CD14-positive monocyte (primary cell): ENCODE results near the gene ADAMTS17. TPM values are rescaled to one million over a fixed set of nuclear protein-coding genes. Genes with fewer than 3 reads are reported as not detected.

Experiments used
- DNase-seq, 3 donors: peaks; one replicate each; pipeline ENCODE4 v3.0.0-alpha.2; 2011 to 2022
- H2AFZ ChIP-seq: 2 replicates; pipeline ENCODE4 v1.6.0; 2012; ENCODE audit warnings: mild to moderate bottlenecking, low read depth, low read length, inconsistent platforms; ENCODE audit not compliant: insufficient read depth, poor library complexity, severe bottlenecking
- H3K27ac ChIP-seq, 2 donors: 1 replicate in 1 of 2; 2 replicates in 1 of 2; pipeline ENCODE4 v1.5.1; 2012 to 2013; ENCODE audit warnings: low read length in 2 of 2, control low read depth in 1 of 2, inconsistent platforms in 1 of 2, low read depth in 1 of 2, mild to moderate bottlenecking in 1 of 2
- H3K27me3 ChIP-seq, 2 donors: one replicate each; pipeline versions ENCODE4 v1.6.0 to v1.6.1; 2011 to 2013; ENCODE audit warnings: low read length in 2 of 2; ENCODE audit not compliant: control insufficient read depth in 2 of 2, insufficient read depth in 2 of 2
- H3K36me3 ChIP-seq, 2 donors: replicated peaks in 1 of 2; 1 replicate in 1 of 2; 2 replicates in 1 of 2; pipeline versions ENCODE4 v1.5.1 to v1.6.1; 2012 to 2013; ENCODE audit warnings: low read length in 2 of 2, control low read depth in 1 of 2, inconsistent platforms in 1 of 2, mild to moderate bottlenecking in 1 of 2; ENCODE audit not compliant: insufficient read depth in 2 of 2, control insufficient read depth in 1 of 2
- H3K4me1 ChIP-seq, 2 donors: 1 replicate in 1 of 2; 2 replicates in 1 of 2; pipeline versions ENCODE4 v1.5.1 to v1.6.1; 2012 to 2013; ENCODE audit warnings: low read length in 2 of 2, control low read depth in 1 of 2, inconsistent platforms in 1 of 2, mild to moderate bottlenecking in 1 of 2, moderate library complexity in 1 of 2; ENCODE audit not compliant: insufficient read depth in 2 of 2, control insufficient read depth in 1 of 2
- H3K4me2 ChIP-seq: replicated peaks from 2 replicates; pipeline ENCODE3; 2012; ENCODE audit warnings: low read length, moderate library complexity, mild to moderate bottlenecking; ENCODE audit not compliant: poor library complexity, severe bottlenecking; ENCODE audit errors: extremely low read depth
- H3K4me3 ChIP-seq, 3 experiments: fragments of 200-600 bp in 1 of 3; sonication (generic) in 1 of 3; replicated peaks in 1 of 3; 1 replicate in 2 of 3; 2 replicates in 1 of 3; pipeline ENCODE4 v1.5.1; 2011 to 2013; ENCODE audit warnings: low read length in 3 of 3, mild to moderate bottlenecking in 3 of 3, control low read depth in 2 of 3, low read depth in 2 of 3, inconsistent platforms in 1 of 3, moderate library complexity in 1 of 3
- H3K79me2 ChIP-seq: 2 replicates; pipeline ENCODE4 v1.6.0; 2012; ENCODE audit warnings: mild to moderate bottlenecking, control low read depth, inconsistent platforms, low read length, moderate library complexity; ENCODE audit not compliant: insufficient read depth
- H3K9ac ChIP-seq: 2 replicates; pipeline ENCODE4 v1.6.0; 2017; ENCODE audit warnings: low read length, mild to moderate bottlenecking; ENCODE audit not compliant: insufficient read depth, poor library complexity, severe bottlenecking
- H3K9me3 ChIP-seq, 2 donors: replicated peaks in 1 of 2; 1 replicate in 1 of 2; 2 replicates in 1 of 2; pipeline versions ENCODE4 v1.5.1 to v1.6.1; 2012 to 2013; ENCODE audit warnings: low read length in 2 of 2, control low read depth in 1 of 2; ENCODE audit not compliant: control insufficient read depth in 1 of 2, insufficient read depth in 1 of 2
- H4K20me1 ChIP-seq: 2 replicates; pipeline ENCODE4 v1.6.0; 2012; ENCODE audit warnings: mild to moderate bottlenecking, low read length, control low read depth, moderate library complexity; ENCODE audit not compliant: insufficient read depth
- H3K27ac Mint-ChIP-seq, 7 donors: one replicate each; pipeline ENCODE4 v1.8.0; 2020; ENCODE audit warnings: mild to moderate bottlenecking in 7 of 7, mixed read lengths in 7 of 7, moderate library complexity in 6 of 7, inconsistent platforms in 2 of 7
- H3K27me3 Mint-ChIP-seq, 3 donors: one replicate each; pipeline ENCODE4 v1.8.0; 2021 to 2022; ENCODE audit warnings: low read depth in 3 of 3, mild to moderate bottlenecking in 3 of 3, mixed read lengths in 3 of 3, moderate library complexity in 3 of 3, inconsistent platforms in 1 of 3
- H3K36me3 Mint-ChIP-seq, 2 donors: one replicate each; pipeline ENCODE4 v1.8.0; 2020; ENCODE audit warnings: mixed read lengths in 2 of 2, inconsistent platforms in 1 of 2, mild to moderate bottlenecking in 1 of 2
- H3K4me1 Mint-ChIP-seq: one replicate; pipeline ENCODE4 v1.8.0; 2020; ENCODE audit warnings: mild to moderate bottlenecking, mixed read lengths
- H3K4me3 Mint-ChIP-seq, 2 donors: one replicate each; pipeline ENCODE4 v1.8.0; 2020; ENCODE audit warnings: mild to moderate bottlenecking in 2 of 2, mixed read lengths in 2 of 2, moderate library complexity in 1 of 2
- H3K9me3 Mint-ChIP-seq, 7 donors: one replicate each; pipeline ENCODE4 v1.8.0; 2020 to 2022; ENCODE audit warnings: mixed read lengths in 7 of 7, mild to moderate bottlenecking in 6 of 7, moderate library complexity in 6 of 7, inconsistent platforms in 2 of 7
- CTCF ChIP-seq: fragments of 200-600 bp; IDR thresholded peaks from one replicate; pipeline ENCODE4 v1.8.0; 2022; ENCODE audit warnings: antibody characterized with exemption, mild to moderate bottlenecking
- WGBS: methylation state at CpG from one replicate; pipeline ENCODE4 v1.1.5; 2013; ENCODE audit warnings: missing lambda C conversion rate; ENCODE audit not compliant: insufficient coverage; 5-methylcytosine and 5-hydroxymethylcytosine counted together
- intact Hi-C, 2 donors: fragments of 100-400 bp; cut with micrococcal nuclease; formaldehyde crosslinking; loops; one replicate each; pipeline versions ENCODE4 v1.15.0 to v1.15.1; 2023
- polyA plus RNA-seq, 3 donors: library from polyadenylated mRNA; depleted of rRNA in 1 of 3; unstranded in 2 of 3; stranded (reverse) in 1 of 3; fragments of 300-500 nt in 2 of 3; fragments of >200 nt in 1 of 3; fragmentation: Illumina TruSeq in 2 of 3; gene quantifications; 1 replicate in 2 of 3; 2 replicates in 1 of 3; pipeline ENCODE4 v1.2.3, GENCODE V29; 2012 to 2021

The ADAMTS17 gene
- polyA plus RNA-seq, 3 donors, result 0.03 to 0.25 TPM; not detected in 1

GRCh38 chr15:100114100-100114499 is 227.7 kb downstream of the ADAMTS17 start:
- no peak overlapping the region for H2AFZ ChIP-seq
- H3K27ac ChIP-seq, result no peak overlapping the region
- H3K36me3 Mint-ChIP-seq, result no peaks in the 10 kb centered on the region
- no peaks in the 10 kb centered on the region for H3K79me2 ChIP-seq
- H3K9me3 Mint-ChIP-seq, result peaks cover 2 to 10% (median 7%) of the 10 kb centered on the region in 7 donors
- H3K4me1 ChIP-seq, result no peaks in the 10 kb centered on the region
- H3K36me3 ChIP-seq, result no peaks in the 10 kb centered on the region
- no peak overlapping the region for H3K9ac ChIP-seq
- no peak overlapping the region for H3K27ac Mint-ChIP-seq
- no peak overlapping the region for H3K4me3 ChIP-seq
- DNase-seq, result no peak
- no CpG with 5 or more reads among the region's 8 CpGs for WGBS
- intact Hi-C loops, result no loop called here
- H3K27me3 Mint-ChIP-seq, result peaks cover 0 to 13% (median 7%) of the 10 kb centered on the region in 3 donors
- no peaks in the 10 kb centered on the region for H4K20me1 ChIP-seq
- H3K9me3 ChIP-seq, result peaks cover 8 to 13% of the 10 kb centered on the region in 2 donors
- no peak overlapping the region for H3K4me2 ChIP-seq
- TF ChIP-seq CTCF, result no peak
- no peak overlapping the region for H3K4me3 Mint-ChIP-seq
- H3K27me3 ChIP-seq, result no peaks in the 10 kb centered on the region
- peaks cover 10% of the 10 kb centered on the region for H3K4me1 Mint-ChIP-seq

GRCh38 chr15:100113351-100114080 is 228.3 kb downstream of the ADAMTS17 start:
- no peak overlapping the region for H3K27ac Mint-ChIP-seq
- Histone ChIP-seq H3K4me1 (no peaks in the 10 kb centered on the region), H3K9me3 (peaks cover 6 to 13% of the 10 kb centered on the region in 2 donors), H4K20me1 (no peaks in the 10 kb centered on the region), H2AFZ (no peak overlapping the region), H3K36me3 (no peaks in the 10 kb centered on the region), H3K9ac (no peak overlapping the region), H3K27me3 (no peaks in the 10 kb centered on the region), H3K4me3 (no peak overlapping the region), H3K79me2 (no peaks in the 10 kb centered on the region), H3K27ac (no peak overlapping the region), H3K4me2 (no peak overlapping the region)
- peaks cover 0 to 12% (median 7%) of the 10 kb centered on the region in 3 donors for H3K27me3 Mint-ChIP-seq
- no peak for DNase-seq
- peaks cover 10% of the 10 kb centered on the region for H3K4me1 Mint-ChIP-seq
- WGBS, result 77% methylated on average over 15 of the region's 16 CpGs
- no peaks in the 10 kb centered on the region for H3K36me3 Mint-ChIP-seq
- H3K9me3 Mint-ChIP-seq, result peaks cover 2 to 10% (median 6%) of the 10 kb centered on the region in 7 donors
- intact Hi-C loops, result no loop called here
- TF ChIP-seq CTCF, result no peak
- no peak overlapping the region for H3K4me3 Mint-ChIP-seq
